ENCODE results near the gene SLC26A6. TPM values are rescaled to one million over a fixed set of nuclear protein-coding genes. Genes with fewer than 3 reads are reported as not detected.

Gene SLC26A6
- total RNA-seq, 1 experiment from 2014 or later: 54.7 TPM

- H3K4me3 ChIP-seq (ENCODE audit: low read depth, low read length): no peak overlapping the region
- H3K27ac Mint-ChIP-seq (ENCODE audit: unreplicated experiment): peak overlapping the region; percentile 12
- no peak for DNase-seq
- peaks cover 12% of the 10 kb centered on the region for H3K4me1 ChIP-seq
- intact Hi-C loops (cut with micrococcal nuclease; ENCODE audit: unreplicated experiment): no loop called here
- H3K36me3 Mint-ChIP-seq (ENCODE audit: insufficient read depth, unreplicated experiment): peaks cover 39% of the 10 kb centered on the region
- ChIA-PET CTCF (no interaction called here), POLR2A (interaction anchor here (1.7 kb wide), 1 partner anchor 150 kb away, joined by 3 read pairs; the partner anchor contains the start of gene ATRIP)
- H3K9me3 ChIP-seq: no peaks in the 10 kb centered on the region
- H3K27me3 Mint-ChIP-seq (ENCODE audit: insufficient read depth, unreplicated experiment): no peaks in the 10 kb centered on the region
- H3K4me1 Mint-ChIP-seq (ENCODE audit: low read depth, unreplicated experiment): peaks cover 7% of the 10 kb centered on the region
- BruUV-seq (replicated peaks): no TSS peak
- no peaks in the 10 kb centered on the region; the same call in 1 of the 2 replicates for H3K36me3 ChIP-seq (ENCODE audit: control insufficient read depth, insufficient read depth, low read length)
- no peaks in the 10 kb centered on the region for H3K27me3 ChIP-seq (replicated peaks; ENCODE audit: control insufficient read depth, insufficient read depth, low read length)
- no peak overlapping the region for H3K4me3 Mint-ChIP-seq (ENCODE audit: unreplicated experiment)
- no peak for TF ChIP-seq CTCF (IDR thresholded peaks at IDR 0.05; ENCODE audit: insufficient read depth in 1 of 2, low read depth in 1 of 2, low read length in 1 of 2, severe bottlenecking in 1 of 2, unreplicated experiment in 1 of 2)
- H3K9me3 Mint-ChIP-seq (ENCODE audit: unreplicated experiment): no peaks in the 10 kb centered on the region
These were observed 38.4 kb downstream of the SLC26A6 start for GRCh38 chr3:48596676-48597407.

GRCh38 chr3:48596157-48596556 lies 39.1 kb downstream of the SLC26A6 start:
- BruUV-seq (replicated peaks): no TSS peak
- CTCF ChIA-PET: no interaction called here
- Mint-ChIP-seq H3K4me1 (ENCODE audit: low read depth, unreplicated experiment) (peaks cover 7% of the 10 kb centered on the region), H3K4me3 (ENCODE audit: unreplicated experiment) (no peak overlapping the region), H3K36me3 (ENCODE audit: insufficient read depth, unreplicated experiment) (peaks cover 32% of the 10 kb centered on the region), H3K27me3 (ENCODE audit: insufficient read depth, unreplicated experiment) (no peaks in the 10 kb centered on the region), H3K27ac (ENCODE audit: unreplicated experiment) (peak overlapping the region; percentile 34), H3K9me3 (ENCODE audit: unreplicated experiment) (no peaks in the 10 kb centered on the region)
- H3K4me3 ChIP-seq (ENCODE audit: low read depth, low read length): no peak overlapping the region
- no peak for TF ChIP-seq CTCF (IDR thresholded peaks at IDR 0.05; ENCODE audit: insufficient read depth in 1 of 2, low read depth in 1 of 2, low read length in 1 of 2, severe bottlenecking in 1 of 2, unreplicated experiment in 1 of 2)
- H3K27me3 ChIP-seq (replicated peaks; ENCODE audit: control insufficient read depth, insufficient read depth, low read length): no peaks in the 10 kb centered on the region
- POLR2A ChIA-PET: no interaction called here
- peaks cover 12% of the 10 kb centered on the region for H3K4me1 ChIP-seq
- DNase-seq: no peak
- intact Hi-C loops (cut with micrococcal nuclease; ENCODE audit: unreplicated experiment): no loop called here
- no peaks in the 10 kb centered on the region; the same call in 1 of the 2 replicates for H3K36me3 ChIP-seq (ENCODE audit: control insufficient read depth, insufficient read depth, low read length)
- H3K9me3 ChIP-seq: no peaks in the 10 kb centered on the region

GRCh38 chr3:48595526-48596121 lies 39.6 kb downstream of the SLC26A6 start:
- peaks cover 7% of the 10 kb centered on the region for H3K4me1 Mint-ChIP-seq (ENCODE audit: low read depth, unreplicated experiment)
- H3K4me3 ChIP-seq (ENCODE audit: low read depth, low read length): no peak overlapping the region
- POLR2A ChIA-PET: no interaction called here

More at GRCh38 chr3:48595526-48596121, 39.6 kb downstream of the SLC26A6 start:
- Histone ChIP-seq H3K27me3 (replicated peaks; ENCODE audit: control insufficient read depth, insufficient read depth, low read length) (no peaks in the 10 kb centered on the region), H3K36me3 (ENCODE audit: control insufficient read depth, insufficient read depth, low read length) (no peaks in the 10 kb centered on the region; the same call in 1 of the 2 replicates), H3K4me1 (peaks cover 12% of the 10 kb centered on the region), H3K9me3 (no peaks in the 10 kb centered on the region)
- CTCF ChIA-PET: no interaction called here
- TF ChIP-seq CTCF (IDR thresholded peaks at IDR 0.05; ENCODE audit: insufficient read depth in 1 of 2, low read depth in 1 of 2, low read length in 1 of 2, severe bottlenecking in 1 of 2, unreplicated experiment in 1 of 2): no peak
- Mint-ChIP-seq H3K4me3 (ENCODE audit: unreplicated experiment) (no peak overlapping the region), H3K36me3 (ENCODE audit: insufficient read depth, unreplicated experiment) (peaks cover 27% of the 10 kb centered on the region), H3K9me3 (ENCODE audit: unreplicated experiment) (no peaks in the 10 kb centered on the region), H3K27ac (ENCODE audit: unreplicated experiment) (peak overlapping the region; percentile 34), H3K27me3 (ENCODE audit: insufficient read depth, unreplicated experiment) (no peaks in the 10 kb centered on the region)
- peak; percentile 25 to 64 for DNase-seq
- no TSS peak for BruUV-seq (replicated peaks)
- intact Hi-C loops (cut with micrococcal nuclease; ENCODE audit: unreplicated experiment): no loop called here
